GM12878 (cell line): ENCODE measurements around the gene FAM227A. TPM values are rescaled to one million over a fixed set of nuclear protein-coding genes. Genes with fewer than 3 reads are reported as not detected.
A peak's percentile ranks its signal among the peaks of the same experiment; 100 is the strongest.

Experiments
- EED ChIP-seq: sonication (generic); IDR thresholded peaks from 2 replicates; pipeline ENCODE4 v1.6.1; 2016; ENCODE audit warnings: antibody characterized with exemption, low read depth
- ESRRA ChIP-seq: IDR thresholded peaks from 2 replicates; pipeline ENCODE4 v1.6.1; 2012; ENCODE audit warnings: mild to moderate bottlenecking, low read length, improper control_type of control experiment
- JUNB ChIP-seq: IDR thresholded peaks from 2 replicates; pipeline ENCODE4 v1.6.1; 2016; ENCODE audit warnings: antibody characterized with exemption, mild to moderate bottlenecking
- KAT2A ChIP-seq: conservative IDR thresholded peaks from 2 replicates; pipeline ENCODE4 v1.6.1; 2011; ENCODE audit warnings: low read depth, low read length; ENCODE audit not compliant: control insufficient read depth
- MYB ChIP-seq: fragments of 150-350 bp; IDR thresholded peaks from 2 replicates; pipeline ENCODE4 v1.6.1; 2014; ENCODE audit warnings: mild to moderate bottlenecking, low read depth, low read length, borderline replicate concordance
- NFIC ChIP-seq: IDR thresholded peaks from 2 replicates; pipeline ENCODE4 v1.6.1; 2012; ENCODE audit warnings: low read depth, mild to moderate bottlenecking, inconsistent platforms, low read length, moderate library complexity
- NRF1 ChIP-seq: conservative IDR thresholded peaks from 2 replicates; pipeline ENCODE4 v1.6.1; 2011; ENCODE audit warnings: mild to moderate bottlenecking, low read depth, low read length, improper control_type of control experiment
- POLR2A ChIP-seq: IDR thresholded peaks from 2 replicates; pipeline ENCODE4 v1.6.1; 2011; ENCODE audit warnings: low read depth, mild to moderate bottlenecking, low read length
- POLR2AphosphoS2 ChIP-seq: IDR thresholded peaks from 2 replicates; pipeline ENCODE4 v1.6.1; 2011; ENCODE audit warnings: low read depth, mild to moderate bottlenecking, low read length, improper control_type of control experiment, moderate library complexity
- RAD51 ChIP-seq: fragments of 450-650 bp; IDR thresholded peaks from 2 replicates; pipeline ENCODE4 v1.6.1; 2016; ENCODE audit warnings: moderate library complexity, mild to moderate bottlenecking, inconsistent platforms
- RFX5 ChIP-seq: IDR thresholded peaks from 2 replicates; pipeline ENCODE4 v1.6.1; 2011; ENCODE audit warnings: low read depth, low read length, improper control_type of control experiment
- SIN3A ChIP-seq: IDR thresholded peaks from 2 replicates; pipeline ENCODE4 v1.6.1; 2012; ENCODE audit warnings: low read depth, low read length, improper control_type of control experiment
- SIX5 ChIP-seq: IDR thresholded peaks from 2 replicates; pipeline ENCODE4 v1.6.1; 2011; ENCODE audit warnings: mild to moderate bottlenecking, low read depth, low read length, moderate library complexity; ENCODE audit not compliant: severe bottlenecking
- SMARCA5 ChIP-seq: fragments of 450-650 bp; IDR thresholded peaks from 2 replicates; pipeline ENCODE4 v1.6.1; 2017; ENCODE audit warnings: mild to moderate bottlenecking
- YY1 ChIP-seq: IDR thresholded peaks from 2 replicates; pipeline ENCODE4 v1.6.1; 2011; ENCODE audit warnings: low read depth, mild to moderate bottlenecking, low read length
- ZNF207 ChIP-seq: fragments of 450-650 bp; IDR thresholded peaks from 2 replicates; pipeline ENCODE4 v1.6.1; 2014; ENCODE audit warnings: antibody characterized with exemption, mild to moderate bottlenecking, borderline replicate concordance
- ZNF217 ChIP-seq: fragments of 450-650 bp; IDR thresholded peaks from 2 replicates; pipeline ENCODE4 v1.6.1; 2017; ENCODE audit warnings: antibody characterized with exemption, mild to moderate bottlenecking
- ZNF24 ChIP-seq: fragments of 450-650 bp; IDR thresholded peaks from 2 replicates; pipeline ENCODE4 v1.6.1; 2017; ENCODE audit warnings: antibody characterized with exemption, mild to moderate bottlenecking
- polyA plus RNA-seq, 11 experiments: library from polyadenylated mRNA; depleted of rRNA in 4 of 11; unstranded in 6 of 11; stranded (reverse) in 5 of 11; fragments of >200 nt; fragmentation: Nextera tagmentation in 4 of 11; fragmentation: Illumina TruSeq in 1 of 11; extraction: Ambion mirVana in 4 of 11; extraction: Trizol in 1 of 11; gene quantifications; 1 replicate in 1 of 11; 2 replicates in 10 of 11; pipeline versions ENCODE4 v1.2.1 to v1.2.3, GENCODE V29; 2011 to 2016; ENCODE audit warnings: inconsistent platforms in 2 of 11, missing spikeins in 2 of 11, low read depth in 1 of 11
- total RNA-seq, 4 experiments: library from RNA; depleted of rRNA in 3 of 4; stranded (reverse); fragments of >200 nt in 3 of 4; fragmentation: Illumina TruSeq in 1 of 4; extraction: Trizol in 1 of 4; gene quantifications; 2 replicates each; pipeline versions ENCODE4 v1.2.1 to v1.2.3, GENCODE V29; 2013 to 2021
- TF ChIP-seq, protein P1 (sequence below): IDR thresholded peaks from 2 replicates; pipeline ENCODE4 v1.6.1; 2012; ENCODE audit warnings: mild to moderate bottlenecking, low read depth, low read length
- TF ChIP-seq, protein P2 (sequence below): fragments of 450-650 bp; IDR thresholded peaks from 2 replicates; pipeline ENCODE4 v1.6.1; 2017; ENCODE audit warnings: mild to moderate bottlenecking, moderate library complexity
- TF ChIP-seq, protein P3 (sequence below): fragments of 450-650 bp; formaldehyde crosslinking; IDR thresholded peaks from 2 replicates; pipeline ENCODE4 v1.4.0; 2022; ENCODE audit warnings: mild to moderate bottlenecking, moderate library complexity

Gene FAM227A
- total and polyA plus RNA-seq, 10 of the 15 experiments (the other 5 are each of a cell fraction or from before 2014, with no cell fraction given) = 0.02 to 0.59 (median 0.25) TPM

DNA sequence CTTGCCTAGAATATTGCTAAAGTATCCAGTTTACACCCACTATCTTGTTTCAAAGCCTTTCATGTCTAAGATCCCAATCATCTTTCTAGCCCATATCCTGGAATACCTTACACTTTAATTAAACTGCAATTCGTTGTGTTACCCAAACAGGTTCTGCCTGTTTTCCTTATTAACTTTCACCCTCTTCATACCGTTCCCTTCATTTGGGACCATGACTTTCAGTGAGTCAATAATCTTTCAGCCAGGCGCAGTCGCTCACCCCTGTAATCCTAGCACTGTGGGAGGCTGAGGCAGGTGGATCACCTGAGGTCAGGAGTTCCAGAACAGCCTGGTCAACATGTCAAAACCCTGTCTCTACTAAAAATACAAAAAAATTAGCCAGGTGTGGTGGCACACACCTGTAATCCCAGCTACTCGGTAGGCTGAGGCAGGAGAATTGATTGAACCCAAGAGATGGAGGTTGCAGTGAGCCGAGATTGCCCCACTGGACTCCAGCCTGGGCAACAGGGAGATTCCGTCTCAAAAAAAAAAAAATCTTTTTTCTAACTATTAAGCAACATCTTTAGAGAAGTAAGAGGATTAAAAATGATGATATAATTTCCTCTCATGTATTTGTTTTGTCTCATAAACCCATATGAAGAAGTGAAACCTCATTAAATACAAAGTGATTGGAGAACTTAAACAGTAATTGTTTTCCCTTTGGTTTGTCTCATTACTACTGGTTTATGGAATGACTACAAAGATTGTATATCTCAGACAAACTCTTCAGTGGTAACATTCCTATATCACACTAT, 106.9 kb downstream of the FAM227A start (continued):
- TF ChIP-seq, protein P1, sequence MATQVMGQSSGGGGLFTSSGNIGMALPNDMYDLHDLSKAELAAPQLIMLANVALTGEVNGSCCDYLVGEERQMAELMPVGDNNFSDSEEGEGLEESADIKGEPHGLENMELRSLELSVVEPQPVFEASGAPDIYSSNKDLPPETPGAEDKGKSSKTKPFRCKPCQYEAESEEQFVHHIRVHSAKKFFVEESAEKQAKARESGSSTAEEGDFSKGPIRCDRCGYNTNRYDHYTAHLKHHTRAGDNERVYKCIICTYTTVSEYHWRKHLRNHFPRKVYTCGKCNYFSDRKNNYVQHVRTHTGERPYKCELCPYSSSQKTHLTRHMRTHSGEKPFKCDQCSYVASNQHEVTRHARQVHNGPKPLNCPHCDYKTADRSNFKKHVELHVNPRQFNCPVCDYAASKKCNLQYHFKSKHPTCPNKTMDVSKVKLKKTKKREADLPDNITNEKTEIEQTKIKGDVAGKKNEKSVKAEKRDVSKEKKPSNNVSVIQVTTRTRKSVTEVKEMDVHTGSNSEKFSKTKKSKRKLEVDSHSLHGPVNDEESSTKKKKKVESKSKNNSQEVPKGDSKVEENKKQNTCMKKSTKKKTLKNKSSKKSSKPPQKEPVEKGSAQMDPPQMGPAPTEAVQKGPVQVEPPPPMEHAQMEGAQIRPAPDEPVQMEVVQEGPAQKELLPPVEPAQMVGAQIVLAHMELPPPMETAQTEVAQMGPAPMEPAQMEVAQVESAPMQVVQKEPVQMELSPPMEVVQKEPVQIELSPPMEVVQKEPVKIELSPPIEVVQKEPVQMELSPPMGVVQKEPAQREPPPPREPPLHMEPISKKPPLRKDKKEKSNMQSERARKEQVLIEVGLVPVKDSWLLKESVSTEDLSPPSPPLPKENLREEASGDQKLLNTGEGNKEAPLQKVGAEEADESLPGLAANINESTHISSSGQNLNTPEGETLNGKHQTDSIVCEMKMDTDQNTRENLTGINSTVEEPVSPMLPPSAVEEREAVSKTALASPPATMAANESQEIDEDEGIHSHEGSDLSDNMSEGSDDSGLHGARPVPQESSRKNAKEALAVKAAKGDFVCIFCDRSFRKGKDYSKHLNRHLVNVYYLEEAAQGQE = no peak
- TF ChIP-seq NFIC (peak; percentile 34; the same call in 1 of the 2 replicates), ZNF24 (0 out of 2 replicates have a peak, but pooled peaks have one; percentile 29), SIN3A (no peak), JUNB (peak; percentile 35; the same call in 1 of the 2 replicates), EED (no peak), YY1 (no peak), POLR2A (no peak), KAT2A (no peak), POLR2AphosphoS2 (no peak), RAD51 (no peak), ESRRA (no peak), NRF1 (no peak), MYB (no peak), ZNF207 (no peak), SIX5 (no peak), ZNF217 (no peak), SMARCA5 (no peak), RFX5 (no peak)
- TF ChIP-seq, protein P2, sequence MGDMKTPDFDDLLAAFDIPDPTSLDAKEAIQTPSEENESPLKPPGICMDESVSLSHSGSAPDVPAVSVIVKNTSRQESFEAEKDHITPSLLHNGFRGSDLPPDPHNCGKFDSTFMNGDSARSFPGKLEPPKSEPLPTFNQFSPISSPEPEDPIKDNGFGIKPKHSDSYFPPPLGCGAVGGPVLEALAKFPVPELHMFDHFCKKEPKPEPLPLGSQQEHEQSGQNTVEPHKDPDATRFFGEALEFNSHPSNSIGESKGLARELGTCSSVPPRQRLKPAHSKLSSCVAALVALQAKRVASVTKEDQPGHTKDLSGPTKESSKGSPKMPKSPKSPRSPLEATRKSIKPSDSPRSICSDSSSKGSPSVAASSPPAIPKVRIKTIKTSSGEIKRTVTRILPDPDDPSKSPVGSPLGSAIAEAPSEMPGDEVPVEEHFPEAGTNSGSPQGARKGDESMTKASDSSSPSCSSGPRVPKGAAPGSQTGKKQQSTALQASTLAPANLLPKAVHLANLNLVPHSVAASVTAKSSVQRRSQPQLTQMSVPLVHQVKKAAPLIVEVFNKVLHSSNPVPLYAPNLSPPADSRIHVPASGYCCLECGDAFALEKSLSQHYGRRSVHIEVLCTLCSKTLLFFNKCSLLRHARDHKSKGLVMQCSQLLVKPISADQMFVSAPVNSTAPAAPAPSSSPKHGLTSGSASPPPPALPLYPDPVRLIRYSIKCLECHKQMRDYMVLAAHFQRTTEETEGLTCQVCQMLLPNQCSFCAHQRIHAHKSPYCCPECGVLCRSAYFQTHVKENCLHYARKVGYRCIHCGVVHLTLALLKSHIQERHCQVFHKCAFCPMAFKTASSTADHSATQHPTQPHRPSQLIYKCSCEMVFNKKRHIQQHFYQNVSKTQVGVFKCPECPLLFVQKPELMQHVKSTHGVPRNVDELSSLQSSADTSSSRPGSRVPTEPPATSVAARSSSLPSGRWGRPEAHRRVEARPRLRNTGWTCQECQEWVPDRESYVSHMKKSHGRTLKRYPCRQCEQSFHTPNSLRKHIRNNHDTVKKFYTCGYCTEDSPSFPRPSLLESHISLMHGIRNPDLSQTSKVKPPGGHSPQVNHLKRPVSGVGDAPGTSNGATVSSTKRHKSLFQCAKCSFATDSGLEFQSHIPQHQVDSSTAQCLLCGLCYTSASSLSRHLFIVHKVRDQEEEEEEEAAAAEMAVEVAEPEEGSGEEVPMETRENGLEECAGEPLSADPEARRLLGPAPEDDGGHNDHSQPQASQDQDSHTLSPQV = no peak
- TF ChIP-seq, protein P3, sequence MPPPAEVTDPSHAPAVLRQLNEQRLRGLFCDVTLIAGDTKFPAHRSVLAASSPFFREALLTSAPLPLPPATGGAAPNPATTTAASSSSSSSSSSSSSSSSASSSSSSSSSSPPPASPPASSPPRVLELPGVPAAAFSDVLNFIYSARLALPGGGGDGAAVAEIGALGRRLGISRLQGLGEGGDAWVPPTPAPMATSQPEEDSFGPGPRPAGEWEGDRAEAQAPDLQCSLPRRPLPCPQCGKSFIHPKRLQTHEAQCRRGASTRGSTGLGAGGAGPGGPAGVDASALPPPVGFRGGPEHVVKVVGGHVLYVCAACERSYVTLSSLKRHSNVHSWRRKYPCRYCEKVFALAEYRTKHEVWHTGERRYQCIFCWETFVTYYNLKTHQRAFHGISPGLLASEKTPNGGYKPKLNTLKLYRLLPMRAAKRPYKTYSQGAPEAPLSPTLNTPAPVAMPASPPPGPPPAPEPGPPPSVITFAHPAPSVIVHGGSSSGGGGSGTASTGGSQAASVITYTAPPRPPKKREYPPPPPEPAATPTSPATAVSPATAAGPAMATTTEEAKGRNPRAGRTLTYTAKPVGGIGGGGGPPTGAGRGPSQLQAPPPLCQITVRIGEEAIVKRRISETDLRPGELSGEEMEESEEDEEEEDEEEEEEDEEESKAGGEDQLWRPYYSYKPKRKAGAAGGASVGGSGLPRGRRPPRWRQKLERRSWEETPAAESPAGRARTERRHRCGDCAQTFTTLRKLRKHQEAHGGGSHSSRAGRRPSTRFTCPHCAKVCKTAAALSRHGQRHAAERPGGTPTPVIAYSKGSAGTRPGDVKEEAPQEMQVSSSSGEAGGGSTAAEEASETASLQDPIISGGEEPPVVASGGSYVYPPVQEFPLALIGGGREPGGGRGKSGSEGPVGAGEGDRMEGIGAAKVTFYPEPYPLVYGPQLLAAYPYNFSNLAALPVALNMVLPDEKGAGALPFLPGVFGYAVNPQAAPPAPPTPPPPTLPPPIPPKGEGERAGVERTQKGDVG (CRISPR knock-in tag) = no peak
